B cell (primary cell): ENCODE measurements around the gene OPTN. TPM values are rescaled to one million over a fixed set of nuclear protein-coding genes. Genes with fewer than 3 reads are reported as not detected.

Experiments used
- ATAC-seq: fragments of 200-7000 bp; cut with Tn5 transposase; one replicate; pipeline ENCODE4 v1.10.0; 2021; ENCODE audit warnings: low read depth, mild to moderate bottlenecking, moderate number of reproducible peaks, moderate library complexity
- CTCF ChIA-PET: fragments of 350-600 bp; sonication (Branson Sonifier 250); formaldehyde crosslinking; loops from one replicate; lab custom pipeline; 2021; ENCODE audit warnings: antibody characterized with exemption, inconsistent platforms; lab: Charles Lee
- POLR2A ChIA-PET: fragments of 350-600 bp; sonication (Branson Sonifier 250); formaldehyde crosslinking; loops from one replicate; lab custom pipeline; 2021; ENCODE audit warnings: antibody characterized with exemption; lab: Charles Lee
- DNase-seq: peaks from one replicate; pipeline ENCODE4 v3.0.0; 2013
- H2AFZ ChIP-seq: 2 replicates; pipeline ENCODE4 v1.6.1; 2012; ENCODE audit warnings: mild to moderate bottlenecking, low read depth, low read length; ENCODE audit not compliant: insufficient read depth, poor library complexity, severe bottlenecking
- H3K27ac ChIP-seq, 2 donors: 1 replicate in 1 of 2; 2 replicates in 1 of 2; pipeline ENCODE4 v1.5.1; 2012 to 2013; ENCODE audit warnings: low read length in 2 of 2, mild to moderate bottlenecking in 2 of 2, moderate library complexity in 1 of 2
- H3K27me3 ChIP-seq, 4 experiments: fragments of 200-600 bp in 1 of 4; sonication (generic) in 1 of 4; replicated peaks in 1 of 4; 1 replicate in 2 of 4; 2 replicates in 2 of 4; pipeline versions ENCODE4 v1.6.1 to v1.7.0; 2013 to 2016; ENCODE audit warnings: low read length in 3 of 4, mild to moderate bottlenecking in 2 of 4, mixed read lengths in 1 of 4, moderate library complexity in 1 of 4; ENCODE audit not compliant: insufficient read depth in 4 of 4, control insufficient read depth in 3 of 4; ENCODE audit errors: control extremely low read depth in 1 of 4
- H3K36me3 ChIP-seq, 2 experiments: replicated peaks in 1 of 2; 1 replicate in 1 of 2; 2 replicates in 1 of 2; pipeline versions ENCODE4 v1.6.1 to v1.7.1; 2013; ENCODE audit warnings: low read length in 1 of 2; ENCODE audit not compliant: insufficient read depth in 2 of 2, control insufficient read depth in 1 of 2; ENCODE audit errors: control extremely low read depth in 1 of 2, extremely low read depth in 1 of 2
- H3K4me1 ChIP-seq, 2 donors: fragments of 200-600 bp in 1 of 2; sonication (generic) in 1 of 2; 1 replicate in 1 of 2; 2 replicates in 1 of 2; pipeline versions ENCODE4 v1.5.1 to v1.6.1; 2013 to 2017; ENCODE audit warnings: low read length in 2 of 2; ENCODE audit not compliant: control insufficient read depth in 2 of 2, insufficient read depth in 2 of 2
- H3K4me2 ChIP-seq: replicated peaks from 2 replicates; pipeline ENCODE3; 2012; ENCODE audit warnings: mild to moderate bottlenecking, low read depth, low read length; ENCODE audit not compliant: poor library complexity, severe bottlenecking
- H3K4me3 ChIP-seq, 5 experiments: fragments of 200-600 bp in 1 of 5; sonication (generic) in 1 of 5; 1 replicate in 3 of 5; 2 replicates in 2 of 5; pipeline versions ENCODE4 v1.5.1 to v1.7.0; 2011 to 2016; ENCODE audit warnings: low read length in 4 of 5, mild to moderate bottlenecking in 4 of 5, low read depth in 2 of 5, control low read depth in 1 of 5, moderate library complexity in 1 of 5; ENCODE audit not compliant: insufficient read depth in 1 of 5; ENCODE audit errors: control extremely low read depth in 1 of 5, extremely low read depth in 1 of 5
- H3K79me2 ChIP-seq: fragments of 200-600 bp; sonication (generic); one replicate; pipeline ENCODE4 v1.6.0; 2016; ENCODE audit warnings: low read length; ENCODE audit not compliant: control insufficient read depth, insufficient read depth
- H3K9ac ChIP-seq: fragments of 200-600 bp; sonication (generic); 2 replicates; pipeline ENCODE4 v1.6.1; 2017; ENCODE audit warnings: mild to moderate bottlenecking, low read length, moderate library complexity
- H3K9me3 ChIP-seq, 3 donors: one replicate each; pipeline versions ENCODE4 v1.6.1 to v1.7.1; 2013; ENCODE audit warnings: low read length in 2 of 3; ENCODE audit not compliant: control insufficient read depth in 2 of 3, insufficient read depth in 1 of 3; ENCODE audit errors: control extremely low read depth in 1 of 3
- H4K20me1 ChIP-seq: 2 replicates; pipeline ENCODE4 v1.6.0; 2012; ENCODE audit warnings: mild to moderate bottlenecking, low read length; ENCODE audit not compliant: insufficient read depth, control insufficient read depth, poor library complexity, severe bottlenecking
- H3K27ac Mint-ChIP-seq: one replicate; pipeline ENCODE4 v1.8.0; 2021; ENCODE audit warnings: mixed read lengths
- H3K27me3 Mint-ChIP-seq: one replicate; pipeline ENCODE4 v1.8.0; 2021; ENCODE audit warnings: mixed read lengths
- H3K4me1 Mint-ChIP-seq: one replicate; pipeline ENCODE4 v1.8.0; 2021; ENCODE audit warnings: mixed read lengths
- H3K4me3 Mint-ChIP-seq: one replicate; pipeline ENCODE4 v1.8.0; 2021; ENCODE audit warnings: mixed read lengths
- H3K9me3 Mint-ChIP-seq: one replicate; pipeline ENCODE4 v1.8.0; 2022; ENCODE audit warnings: mixed read lengths; ENCODE audit not compliant: insufficient read depth
- EZH2 ChIP-seq: IDR thresholded peaks from 2 replicates; pipeline ENCODE4 v1.6.1; 2012; ENCODE audit warnings: borderline replicate concordance, low read depth, mild to moderate bottlenecking, moderate library complexity, low read length; ENCODE audit not compliant: insufficient read depth, poor library complexity, severe bottlenecking
- WGBS: methylation state at CpG from one replicate; pipeline ENCODE4 v1.1.5; 2013; ENCODE audit warnings: missing lambda C conversion rate; ENCODE audit not compliant: insufficient coverage; 5-methylcytosine and 5-hydroxymethylcytosine counted together
- intact Hi-C: fragments of 100-400 bp; cut with micrococcal nuclease; formaldehyde crosslinking; loops from one replicate; pipeline ENCODE4 v1.10.0; 2022
- polyA plus RNA-seq: library from polyadenylated mRNA; depleted of rRNA; stranded (reverse); fragments of >200 nt; gene quantifications from 2 replicates; pipeline ENCODE4 v1.2.3, GENCODE V29; 2012
- total RNA-seq, 2 donors: library from RNA; stranded (reverse); fragments of 120-200 nt in 1 of 2; gene quantifications; 1 replicate in 1 of 2; 2 replicates in 1 of 2; pipeline versions ENCODE4 v1.2.3 to v1.2.4, GENCODE V29; 2013 to 2022
- TF ChIP-seq, protein P1 (sequence below): fragments of 200-600 bp; IDR thresholded peaks from one replicate; pipeline ENCODE4 v1.8.0; 2022; ENCODE audit warnings: antibody characterized with exemption, mild to moderate bottlenecking

OPTN gene
- total and polyA plus RNA-seq, 2 donors (not counting 1 experiment from before 2014, with no cell fraction given) = 5.2 to 42.8 TPM

GRCh38 chr10:13078912-13079775 is 20.8 kb upstream of the OPTN start:
- TF ChIP-seq, protein P1, sequence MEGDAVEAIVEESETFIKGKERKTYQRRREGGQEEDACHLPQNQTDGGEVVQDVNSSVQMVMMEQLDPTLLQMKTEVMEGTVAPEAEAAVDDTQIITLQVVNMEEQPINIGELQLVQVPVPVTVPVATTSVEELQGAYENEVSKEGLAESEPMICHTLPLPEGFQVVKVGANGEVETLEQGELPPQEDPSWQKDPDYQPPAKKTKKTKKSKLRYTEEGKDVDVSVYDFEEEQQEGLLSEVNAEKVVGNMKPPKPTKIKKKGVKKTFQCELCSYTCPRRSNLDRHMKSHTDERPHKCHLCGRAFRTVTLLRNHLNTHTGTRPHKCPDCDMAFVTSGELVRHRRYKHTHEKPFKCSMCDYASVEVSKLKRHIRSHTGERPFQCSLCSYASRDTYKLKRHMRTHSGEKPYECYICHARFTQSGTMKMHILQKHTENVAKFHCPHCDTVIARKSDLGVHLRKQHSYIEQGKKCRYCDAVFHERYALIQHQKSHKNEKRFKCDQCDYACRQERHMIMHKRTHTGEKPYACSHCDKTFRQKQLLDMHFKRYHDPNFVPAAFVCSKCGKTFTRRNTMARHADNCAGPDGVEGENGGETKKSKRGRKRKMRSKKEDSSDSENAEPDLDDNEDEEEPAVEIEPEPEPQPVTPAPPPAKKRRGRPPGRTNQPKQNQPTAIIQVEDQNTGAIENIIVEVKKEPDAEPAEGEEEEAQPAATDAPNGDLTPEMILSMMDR = no peak
- no peak for TF ChIP-seq EZH2
- Mint-ChIP-seq H3K9me3 (peaks cover 14% of the 10 kb centered on the region), H3K27me3 (peaks cover 18% of the 10 kb centered on the region), H3K4me3 (no peak overlapping the region), H3K27ac (no peak overlapping the region), H3K4me1 (no peaks in the 10 kb centered on the region)
- Histone ChIP-seq H3K27me3 (peaks cover 0 to 21% (median 16%) of the 10 kb centered on the region in 4 experiments), H3K4me3 (no peak overlapping the region), H2AFZ (no peak overlapping the region), H3K79me2 (no peaks in the 10 kb centered on the region), H3K36me3 (no peaks in the 10 kb centered on the region), H3K27ac (no peak overlapping the region), H4K20me1 (no peaks in the 10 kb centered on the region), H3K4me1 (peaks cover 0 to 3% of the 10 kb centered on the region in 2 donors), H3K4me2 (no peak overlapping the region), H3K9me3 (peaks cover 2 to 38% (median 29%) of the 10 kb centered on the region in 3 donors), H3K9ac (no peak overlapping the region)
- WGBS = 98% methylated on average over 10 of the region's 16 CpGs
- intact Hi-C loops = loop anchor here (10.0 kb wide), 1 partner anchor 1294 kb away; no protein-coding TSS in a partner anchor
- DNase-seq (no peak), ATAC-seq (no peak)
- CTCF ChIA-PET = no interaction called here
- POLR2A ChIA-PET = no interaction called here

DNA sequence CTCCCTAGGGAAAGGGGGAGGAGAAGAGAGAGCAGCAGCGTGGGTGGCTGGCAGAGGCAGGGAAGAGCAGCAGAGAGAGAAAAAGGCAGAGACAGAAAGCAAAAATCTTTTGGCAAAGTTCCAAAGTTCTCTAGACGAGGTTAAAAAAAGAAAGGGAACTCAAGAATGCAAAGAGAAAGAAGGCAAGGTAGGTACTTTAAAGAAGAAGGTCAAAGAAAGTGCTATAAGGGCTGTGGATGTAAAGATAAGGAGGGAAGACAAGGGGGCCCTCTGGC is 20.2 kb upstream of the OPTN start:
- intact Hi-C loops = loop anchor here (10.0 kb wide), 1 partner anchor 1295 kb away; no protein-coding TSS in a partner anchor
- H3K9me3 ChIP-seq = peaks cover 2 to 44% (median 32%) of the 10 kb centered on the region in 3 donors
- ATAC-seq = no peak
- no peaks in the 10 kb centered on the region for H3K79me2 ChIP-seq
- Mint-ChIP-seq H3K9me3 (peaks cover 14% of the 10 kb centered on the region), H3K4me1 (no peaks in the 10 kb centered on the region), H3K27ac (no peak overlapping the region), H3K4me3 (no peak overlapping the region), H3K27me3 (peaks cover 15% of the 10 kb centered on the region)
- ChIA-PET CTCF (no interaction called here), POLR2A (no interaction called here)
- no peak for DNase-seq
- TF ChIP-seq, protein P1 = no peak
- no peak for TF ChIP-seq EZH2
- no peak overlapping the region for H3K4me3 ChIP-seq
- H2AFZ ChIP-seq = no peak overlapping the region
- H3K4me1 ChIP-seq = peaks cover 0 to 3% of the 10 kb centered on the region in 2 donors
- no peak overlapping the region for H3K9ac ChIP-seq
- no peaks in the 10 kb centered on the region for H3K36me3 ChIP-seq
- no peak overlapping the region for H3K27ac ChIP-seq
- H3K27me3 ChIP-seq = peaks cover 0 to 19% (median 13%) of the 10 kb centered on the region in 4 experiments
- no peak overlapping the region for H3K4me2 ChIP-seq
- no peaks in the 10 kb centered on the region for H4K20me1 ChIP-seq
- WGBS = 29% methylated on average over 2 of the region's 2 CpGs
